ENCODE results near the gene RUVBL2.

DNA sequence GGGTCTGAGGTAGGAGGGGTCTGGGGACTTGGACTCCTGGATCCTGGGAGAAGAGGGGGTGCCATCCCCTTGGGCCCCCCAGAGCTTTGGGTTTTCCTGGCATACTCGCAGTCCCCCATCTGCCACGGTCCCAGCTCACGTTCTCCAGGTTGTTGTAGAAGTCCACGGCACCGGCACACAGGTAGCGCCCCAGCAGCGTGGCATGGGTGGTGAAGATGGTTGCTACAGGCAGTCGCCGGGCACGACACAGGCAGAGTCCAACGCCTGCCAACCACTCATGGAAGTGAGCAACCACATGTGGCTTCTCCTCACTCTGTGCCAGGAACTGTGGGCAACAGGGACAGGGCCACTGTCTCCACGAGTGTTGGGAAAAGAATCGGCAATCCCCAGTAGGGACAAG, 8.0 kb upstream of the RUVBL2 start:
- TF ChIP-seq TAF1 (IDR thresholded peaks at IDR 0.05; ENCODE audit: borderline replicate concordance, insufficient read depth, low read length) (no peak), SIN3A (IDR thresholded peaks at IDR 0.05; ENCODE audit: borderline replicate concordance, insufficient read depth, low read length) (no peak), POLR2AphosphoS5 (IDR thresholded peaks at IDR 0.05; ENCODE audit: low read depth, low read length) (no peak), FOXP2 (optimal IDR thresholded peaks at IDR 0.05; ENCODE audit: borderline replicate concordance, extremely low read depth, extremely low read length, insufficient read depth) (no peak)
- TF ChIP-seq, protein P1, sequence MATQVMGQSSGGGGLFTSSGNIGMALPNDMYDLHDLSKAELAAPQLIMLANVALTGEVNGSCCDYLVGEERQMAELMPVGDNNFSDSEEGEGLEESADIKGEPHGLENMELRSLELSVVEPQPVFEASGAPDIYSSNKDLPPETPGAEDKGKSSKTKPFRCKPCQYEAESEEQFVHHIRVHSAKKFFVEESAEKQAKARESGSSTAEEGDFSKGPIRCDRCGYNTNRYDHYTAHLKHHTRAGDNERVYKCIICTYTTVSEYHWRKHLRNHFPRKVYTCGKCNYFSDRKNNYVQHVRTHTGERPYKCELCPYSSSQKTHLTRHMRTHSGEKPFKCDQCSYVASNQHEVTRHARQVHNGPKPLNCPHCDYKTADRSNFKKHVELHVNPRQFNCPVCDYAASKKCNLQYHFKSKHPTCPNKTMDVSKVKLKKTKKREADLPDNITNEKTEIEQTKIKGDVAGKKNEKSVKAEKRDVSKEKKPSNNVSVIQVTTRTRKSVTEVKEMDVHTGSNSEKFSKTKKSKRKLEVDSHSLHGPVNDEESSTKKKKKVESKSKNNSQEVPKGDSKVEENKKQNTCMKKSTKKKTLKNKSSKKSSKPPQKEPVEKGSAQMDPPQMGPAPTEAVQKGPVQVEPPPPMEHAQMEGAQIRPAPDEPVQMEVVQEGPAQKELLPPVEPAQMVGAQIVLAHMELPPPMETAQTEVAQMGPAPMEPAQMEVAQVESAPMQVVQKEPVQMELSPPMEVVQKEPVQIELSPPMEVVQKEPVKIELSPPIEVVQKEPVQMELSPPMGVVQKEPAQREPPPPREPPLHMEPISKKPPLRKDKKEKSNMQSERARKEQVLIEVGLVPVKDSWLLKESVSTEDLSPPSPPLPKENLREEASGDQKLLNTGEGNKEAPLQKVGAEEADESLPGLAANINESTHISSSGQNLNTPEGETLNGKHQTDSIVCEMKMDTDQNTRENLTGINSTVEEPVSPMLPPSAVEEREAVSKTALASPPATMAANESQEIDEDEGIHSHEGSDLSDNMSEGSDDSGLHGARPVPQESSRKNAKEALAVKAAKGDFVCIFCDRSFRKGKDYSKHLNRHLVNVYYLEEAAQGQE (IDR thresholded peaks at IDR 0.05; ENCODE audit: insufficient read depth in 1 of 2, low read depth in 2 of 2, low read length in 2 of 2), result no peak

Data from PFSK-1 (cell line).